PC-3 (cell line): ENCODE results near the gene BAAT. TPM values are rescaled to one million over a fixed set of nuclear protein-coding genes. Genes with fewer than 3 reads are reported as not detected.

Experiments
- ATAC-seq: fragments of 200-7000 bp; cut with Tn5 transposase; 2 replicates; pipeline ENCODE4 v1.9.1; 2020; ENCODE audit warnings: mild to moderate bottlenecking, moderate library complexity
- BruUV-seq: library from RNA; stranded (reverse); fragments of 400-500 nt; replicated peaks from 2 replicates; lab custom pipeline; 2021; lab: Mats Ljungman, UMichigan
- CTCF ChIA-PET: fragments of 300-600 bp; sonication (Branson Sonifier 250); formaldehyde crosslinking; loops from one replicate; lab custom pipeline; 2022; ENCODE audit warnings: antibody characterized with exemption; lab: Charles Lee
- POLR2A ChIA-PET: fragments of 300-600 bp; sonication (Branson Sonifier 250); formaldehyde crosslinking; loops from one replicate; lab custom pipeline; 2022; ENCODE audit warnings: antibody characterized with exemption; ENCODE audit not compliant: unreplicated experiment; lab: Charles Lee
- DNase-seq: peaks from one replicate; pipeline ENCODE4 v3.0.0-alpha.2; 2015
- H2AFZ ChIP-seq: fragments of 300-600 bp; sonication (generic); 2 replicates; pipeline ENCODE4 v1.6.0; 2016; ENCODE audit warnings: antibody characterized with exemption, low read length
- H3F3A ChIP-seq: fragments of 300-600 bp; sonication (generic); one replicate; pipeline ENCODE4 v1.6.0; 2017; ENCODE audit warnings: antibody characterized with exemption, low read length, control low read depth, mild to moderate bottlenecking; ENCODE audit not compliant: unreplicated experiment
- H3K27ac ChIP-seq: fragments of 300-600 bp; sonication (generic); 2 replicates; pipeline ENCODE4 v1.5.1; 2016; ENCODE audit warnings: mild to moderate bottlenecking, low read length
- H3K27me3 ChIP-seq: fragments of 300-600 bp; sonication (generic); 2 replicates; pipeline ENCODE4 v1.6.1; 2016; ENCODE audit warnings: low read length, mixed read lengths
- H3K36me3 ChIP-seq: fragments of 300-600 bp; sonication (generic); 2 replicates; pipeline ENCODE4 v1.6.1; 2016; ENCODE audit warnings: low read depth, mixed run types, low read length, mixed read lengths
- H3K4me1 ChIP-seq: fragments of 300-600 bp; sonication (generic); 2 replicates; pipeline ENCODE4 v1.5.1; 2016; ENCODE audit warnings: low read length; ENCODE audit not compliant: insufficient read depth
- H3K4me2 ChIP-seq: fragments of 300-600 bp; sonication (generic); 2 replicates; pipeline ENCODE4 v1.6.0; 2016; ENCODE audit warnings: low read length
- H3K4me3 ChIP-seq: fragments of 300-600 bp; sonication (generic); 2 replicates; pipeline ENCODE4 v1.5.1; 2016; ENCODE audit warnings: mild to moderate bottlenecking, low read length, mixed read lengths
- H3K79me2 ChIP-seq: fragments of 300-600 bp; sonication (generic); 2 replicates; pipeline ENCODE4 v1.6.1; 2017; ENCODE audit warnings: low read length, mixed read lengths
- H3K9ac ChIP-seq: fragments of 300-600 bp; sonication (generic); 2 replicates; pipeline ENCODE4 v1.6.0; 2016; ENCODE audit warnings: mild to moderate bottlenecking, low read length
- H3K9me2 ChIP-seq: fragments of 300-600 bp; sonication (generic); replicated peaks from 2 replicates; pipeline ENCODE4 v1.6.1; 2016; ENCODE audit warnings: mixed run types, low read length, mixed read lengths
- H3K9me3 ChIP-seq: fragments of 300-600 bp; sonication (generic); 2 replicates; pipeline ENCODE4 v1.6.1; 2016; ENCODE audit warnings: low read length, mixed read lengths
- H4K20me1 ChIP-seq: fragments of 300-600 bp; sonication (generic); 2 replicates; pipeline ENCODE4 v1.6.1; 2016; ENCODE audit warnings: low read length, mixed read lengths
- CTCF ChIP-seq: fragments of 300-600 bp; sonication (generic); conservative IDR thresholded peaks from 2 replicates; pipeline ENCODE4 v1.5.1; 2017; ENCODE audit warnings: antibody characterized with exemption, low read depth, mild to moderate bottlenecking, low read length
- EZH2 ChIP-seq: fragments of 300-600 bp; sonication (generic); IDR thresholded peaks from one replicate; pipeline ENCODE4 v1.6.1; 2017; ENCODE audit warnings: antibody characterized with exemption, mild to moderate bottlenecking, low read length; ENCODE audit not compliant: unreplicated experiment
- EZH2phosphoT487 ChIP-seq: fragments of 300-600 bp; sonication (generic); IDR thresholded peaks from 2 replicates; pipeline ENCODE4 v1.6.1; 2018; ENCODE audit warnings: mild to moderate bottlenecking, antibody characterized with exemption, low read length, borderline replicate concordance
- intact Hi-C: fragments of 100-400 bp; cut with micrococcal nuclease; formaldehyde crosslinking; loops from 2 replicates; pipeline ENCODE4 v1.9.0; 2023
- total RNA-seq: library from RNA; depleted of rRNA; stranded (reverse); fragments of >200 nt; gene quantifications from 2 replicates; pipeline ENCODE4 v1.2.3, GENCODE V29; 2014

BAAT gene
- total RNA-seq, 1 experiment from 2014 or later = 0.07 TPM

GRCh38 chr9:101419863-101420262, 35.1 kb upstream of the BAAT start:
- intact Hi-C loops = no loop called here
- no peaks in the 10 kb centered on the region for H4K20me1 ChIP-seq
- ChIA-PET CTCF (no interaction called here), POLR2A (no interaction called here)
- ATAC-seq (no peak), DNase-seq (no peak)
- H3F3A ChIP-seq = no peaks in the 10 kb centered on the region
- TF ChIP-seq CTCF (no peak), EZH2phosphoT487 (no peak), EZH2 (no peak)
- no peak overlapping the region for H3K27ac ChIP-seq
- no peaks in the 10 kb centered on the region for H3K4me1 ChIP-seq
- no peak overlapping the region for H3K4me2 ChIP-seq
- no peak overlapping the region for H3K4me3 ChIP-seq
- no peak overlapping the region for H3K9ac ChIP-seq
- H3K9me3 ChIP-seq = no peaks in the 10 kb centered on the region
- no peaks in the 10 kb centered on the region for H3K36me3 ChIP-seq
- H2AFZ ChIP-seq = no peak overlapping the region
- no TSS peak for BruUV-seq
- H3K9me2 ChIP-seq = no peaks in the 10 kb centered on the region
- H3K27me3 ChIP-seq = no peaks in the 10 kb centered on the region
- H3K79me2 ChIP-seq = no peaks in the 10 kb centered on the region

GRCh38 chr9:101418518-101419430, 34.0 kb upstream of the BAAT start:
- DNase-seq (no peak), ATAC-seq (no peak)
- H2AFZ ChIP-seq = no peak overlapping the region
- H3K27me3 ChIP-seq = no peaks in the 10 kb centered on the region
- TF ChIP-seq CTCF = no peak
- TF ChIP-seq EZH2phosphoT487 = no peak
- TF ChIP-seq EZH2 = no peak
- H4K20me1 ChIP-seq = no peaks in the 10 kb centered on the region
- H3K9me3 ChIP-seq = no peaks in the 10 kb centered on the region
- H3K79me2 ChIP-seq = no peaks in the 10 kb centered on the region
- no peak overlapping the region for H3K27ac ChIP-seq
- BruUV-seq = no TSS peak
- intact Hi-C loops = no loop called here
- ChIA-PET POLR2A (no interaction called here), CTCF (no interaction called here)
- H3K4me1 ChIP-seq = no peaks in the 10 kb centered on the region
- no peaks in the 10 kb centered on the region for H3F3A ChIP-seq
- no peak overlapping the region for H3K4me2 ChIP-seq
- H3K36me3 ChIP-seq = no peaks in the 10 kb centered on the region
- H3K9me2 ChIP-seq = no peaks in the 10 kb centered on the region
- H3K9ac ChIP-seq = no peak overlapping the region
- no peak overlapping the region for H3K4me3 ChIP-seq

GRCh38 chr9:101417977-101418376, 33.2 kb upstream of the BAAT start:
- Histone ChIP-seq H3K36me3 (no peaks in the 10 kb centered on the region), H3K9me3 (no peaks in the 10 kb centered on the region), H4K20me1 (no peaks in the 10 kb centered on the region), H3K4me2 (no peak overlapping the region), H3K4me1 (no peaks in the 10 kb centered on the region), H3K9ac (no peak overlapping the region), H3K27me3 (no peaks in the 10 kb centered on the region), H3K4me3 (no peak overlapping the region), H3K27ac (no peak overlapping the region), H3K9me2 (no peaks in the 10 kb centered on the region), H3F3A (no peaks in the 10 kb centered on the region), H2AFZ (no peak overlapping the region), H3K79me2 (no peaks in the 10 kb centered on the region)
- BruUV-seq = no TSS peak
- DNase-seq (no peak), ATAC-seq (no peak)
- intact Hi-C loops = no loop called here
- TF ChIP-seq EZH2phosphoT487 (no peak), EZH2 (no peak), CTCF (no peak)
- ChIA-PET CTCF (no interaction called here), POLR2A (no interaction called here)
